GM12878 (cell line): ENCODE results near the gene MAPT. TPM values are rescaled to one million over a fixed set of nuclear protein-coding genes. Genes with fewer than 3 reads are reported as not detected.

Experiments
- ATF2 ChIP-seq: IDR thresholded peaks from 2 replicates; pipeline ENCODE4 v1.6.1; 2012; ENCODE audit warnings: low read length, inconsistent platforms
- CREM ChIP-seq: IDR thresholded peaks from 2 replicates; pipeline ENCODE4 v1.6.1; 2014; ENCODE audit warnings: antibody characterized with exemption, low read depth
- E2F4 ChIP-seq: IDR thresholded peaks from 2 replicates; pipeline ENCODE4 v1.6.1; 2012; ENCODE audit warnings: low read depth, low read length, improper control_type of control experiment
- HSF1 ChIP-seq: fragments of 150-350 bp; IDR thresholded peaks from 2 replicates; pipeline ENCODE4 v1.6.1; 2014; ENCODE audit warnings: mild to moderate bottlenecking, low read depth, low read length
- KAT2A ChIP-seq: conservative IDR thresholded peaks from 2 replicates; pipeline ENCODE4 v1.6.1; 2011; ENCODE audit warnings: low read depth, low read length; ENCODE audit not compliant: control insufficient read depth
- PBX3 ChIP-seq: IDR thresholded peaks from 2 replicates; pipeline ENCODE4 v1.6.1; 2011; ENCODE audit warnings: mild to moderate bottlenecking, low read depth, low read length, moderate library complexity; ENCODE audit not compliant: insufficient replicate concordance
- USF1 ChIP-seq: IDR thresholded peaks from 2 replicates; pipeline ENCODE4 v1.6.1; 2011; ENCODE audit warnings: borderline replicate concordance, low read depth, mild to moderate bottlenecking, moderate library complexity, mixed read lengths, low read length; ENCODE audit not compliant: insufficient read depth; ENCODE audit errors: extremely low read length
- polyA plus RNA-seq, 11 experiments: library from polyadenylated mRNA; depleted of rRNA in 4 of 11; unstranded in 6 of 11; stranded (reverse) in 5 of 11; fragments of >200 nt; fragmentation: Nextera tagmentation in 4 of 11; fragmentation: Illumina TruSeq in 1 of 11; extraction: Ambion mirVana in 4 of 11; extraction: Trizol in 1 of 11; gene quantifications; 1 replicate in 1 of 11; 2 replicates in 10 of 11; pipeline versions ENCODE4 v1.2.1 to v1.2.3, GENCODE V29; 2011 to 2016; ENCODE audit warnings: inconsistent platforms in 2 of 11, missing spikeins in 2 of 11, low read depth in 1 of 11
- total RNA-seq, 4 experiments: library from RNA; depleted of rRNA in 3 of 4; stranded (reverse); fragments of >200 nt in 3 of 4; fragmentation: Illumina TruSeq in 1 of 4; extraction: Trizol in 1 of 4; gene quantifications; 2 replicates each; pipeline versions ENCODE4 v1.2.1 to v1.2.3, GENCODE V29; 2013 to 2021

MAPT gene
- total and polyA plus RNA-seq, 10 of the 15 experiments (the other 5 are each of a cell fraction or from before 2014, with no cell fraction given): under 0.01 to 0.05 (median 0.03) TPM; not detected in 7

GRCh38 chr17:45964634-45965033 lies 70.3 kb downstream of the MAPT start (continued):
- TF ChIP-seq HSF1 (no peak), USF1 (no peak), KAT2A (no peak), ATF2 (no peak), CREM (no peak), PBX3 (no peak), E2F4 (no peak)
